Vagina (tissue), 2 donors: Measurements from ENCODE around the gene POLR2B.

Experiments
- POLR2A ChIP-seq, 2 donors: fragments of 450-650 bp; IDR thresholded peaks; one replicate each; pipeline ENCODE4 v1.6.1; 2017; ENCODE audit warnings: antibody characterized with exemption in 2 of 2, mild to moderate bottlenecking in 2 of 2, moderate library complexity in 2 of 2
- POLR2AphosphoS5 ChIP-seq, 2 donors: sonication (generic); formaldehyde crosslinking; IDR thresholded peaks; one replicate each; pipeline ENCODE4 v1.9.0; 2017; ENCODE audit warnings: antibody characterized with exemption in 2 of 2, mild to moderate bottlenecking in 2 of 2, low read depth in 1 of 2; ENCODE audit not compliant: insufficient read depth in 1 of 2
- TF ChIP-seq, protein P1 (sequence below), 3 experiments: fragments of 450-650 bp in 2 of 3; fragments of 200-600 bp in 1 of 3; sonication (generic) in 1 of 3; IDR thresholded peaks; one replicate each; pipeline ENCODE4 v1.5.1; 2017 to 2019; ENCODE audit warnings: antibody characterized with exemption in 3 of 3, mild to moderate bottlenecking in 2 of 3, moderate library complexity in 2 of 3

GRCh38 chr4:56981795-56982201 lies 3.1 kb downstream of the POLR2B start:
- TF ChIP-seq, protein P1, sequence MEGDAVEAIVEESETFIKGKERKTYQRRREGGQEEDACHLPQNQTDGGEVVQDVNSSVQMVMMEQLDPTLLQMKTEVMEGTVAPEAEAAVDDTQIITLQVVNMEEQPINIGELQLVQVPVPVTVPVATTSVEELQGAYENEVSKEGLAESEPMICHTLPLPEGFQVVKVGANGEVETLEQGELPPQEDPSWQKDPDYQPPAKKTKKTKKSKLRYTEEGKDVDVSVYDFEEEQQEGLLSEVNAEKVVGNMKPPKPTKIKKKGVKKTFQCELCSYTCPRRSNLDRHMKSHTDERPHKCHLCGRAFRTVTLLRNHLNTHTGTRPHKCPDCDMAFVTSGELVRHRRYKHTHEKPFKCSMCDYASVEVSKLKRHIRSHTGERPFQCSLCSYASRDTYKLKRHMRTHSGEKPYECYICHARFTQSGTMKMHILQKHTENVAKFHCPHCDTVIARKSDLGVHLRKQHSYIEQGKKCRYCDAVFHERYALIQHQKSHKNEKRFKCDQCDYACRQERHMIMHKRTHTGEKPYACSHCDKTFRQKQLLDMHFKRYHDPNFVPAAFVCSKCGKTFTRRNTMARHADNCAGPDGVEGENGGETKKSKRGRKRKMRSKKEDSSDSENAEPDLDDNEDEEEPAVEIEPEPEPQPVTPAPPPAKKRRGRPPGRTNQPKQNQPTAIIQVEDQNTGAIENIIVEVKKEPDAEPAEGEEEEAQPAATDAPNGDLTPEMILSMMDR (IDR thresholded peaks at IDR 0.05) = no peak
- TF ChIP-seq POLR2A (IDR thresholded peaks at IDR 0.05) (no peak), POLR2AphosphoS5 (IDR thresholded peaks at IDR 0.05; ENCODE audit: insufficient read depth in 1 of 2, low read depth in 1 of 2) (no peak)
